H1 (cell line): ENCODE data around the gene LYRM4. TPM values are rescaled to one million over a fixed set of nuclear protein-coding genes. Genes with fewer than 3 reads are reported as not detected.

Source experiments
- CBX8 ChIP-seq: fragments of 300-800, 300-1000 bp; sonication (generic); IDR thresholded peaks from 2 replicates; pipeline ENCODE4 v1.7.1; 2016; ENCODE audit warnings: low read depth, low read length, borderline replicate concordance
- NANOG ChIP-seq: IDR thresholded peaks from 2 replicates; pipeline ENCODE4 v1.6.1; 2011; ENCODE audit warnings: low read length, low read depth, mild to moderate bottlenecking, inconsistent platforms; ENCODE audit not compliant: insufficient read depth, poor library complexity, severe bottlenecking
- POLR2AphosphoS5 ChIP-seq: IDR thresholded peaks from 2 replicates; pipeline ENCODE4 v1.6.1; 2011; ENCODE audit warnings: low read depth, low read length
- YY1 ChIP-seq: IDR thresholded peaks from 2 replicates; pipeline ENCODE4 v1.6.1; 2011; ENCODE audit warnings: low read depth, mild to moderate bottlenecking, low read length
- polyA plus RNA-seq, 7 experiments: library from polyadenylated mRNA; depleted of rRNA in 3 of 7; stranded (reverse) in 5 of 7; unstranded in 2 of 7; fragments of >200 nt in 5 of 7; fragments of 200-250 nt in 2 of 7; gene quantifications; 1 replicate in 5 of 7; 2 replicates in 1 of 7; 4 replicates in 1 of 7; pipeline versions ENCODE4 v1.2.1 to v1.2.3, GENCODE V29; 2011 to 2013; ENCODE audit warnings: missing spikeins in 2 of 7, mixed read lengths in 2 of 7
- total RNA-seq: library from RNA; stranded (reverse); fragmentation: NEBNext Ultra II Directional; extraction: Animal tissue kit (Norgen Biotek cat#: 25700); gene quantifications from 2 replicates; pipeline ENCODE4 v1.2.1, GENCODE V29; 2021
- TF ChIP-seq, protein P1 (sequence below): fragments of 300-600 bp; sonication (generic); IDR thresholded peaks from 2 replicates; pipeline ENCODE4 v1.7.1; 2012; ENCODE audit warnings: low read length, moderate library complexity, mild to moderate bottlenecking, inconsistent platforms; ENCODE audit not compliant: insufficient replicate concordance

The LYRM4 gene
- total and polyA plus RNA-seq, 2 of the 8 experiments (the other 6 are each of a cell fraction or from before 2014, with no cell fraction given), result 56.6 to 62.8 TPM

DNA sequence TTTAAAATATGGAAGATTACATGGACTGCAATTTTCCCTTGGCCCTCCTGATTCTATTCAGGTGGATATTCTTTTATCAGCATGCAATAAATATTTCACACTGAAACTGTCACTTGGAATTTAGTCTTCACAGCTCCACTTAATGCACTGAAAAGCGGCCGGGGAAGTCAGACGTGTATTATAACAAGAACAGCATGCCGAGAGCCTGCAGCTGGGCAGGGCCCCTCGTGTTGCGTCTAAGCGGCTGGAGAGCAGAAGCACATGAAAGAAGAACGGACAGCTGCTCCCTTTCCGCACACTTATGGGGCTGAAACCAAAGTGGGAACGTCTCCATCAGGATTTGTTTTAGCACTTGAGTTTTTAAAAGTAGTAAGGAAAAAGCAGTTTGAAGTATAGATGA, 57.2 kb downstream of the LYRM4 start (continued):
- TF ChIP-seq, protein P1, sequence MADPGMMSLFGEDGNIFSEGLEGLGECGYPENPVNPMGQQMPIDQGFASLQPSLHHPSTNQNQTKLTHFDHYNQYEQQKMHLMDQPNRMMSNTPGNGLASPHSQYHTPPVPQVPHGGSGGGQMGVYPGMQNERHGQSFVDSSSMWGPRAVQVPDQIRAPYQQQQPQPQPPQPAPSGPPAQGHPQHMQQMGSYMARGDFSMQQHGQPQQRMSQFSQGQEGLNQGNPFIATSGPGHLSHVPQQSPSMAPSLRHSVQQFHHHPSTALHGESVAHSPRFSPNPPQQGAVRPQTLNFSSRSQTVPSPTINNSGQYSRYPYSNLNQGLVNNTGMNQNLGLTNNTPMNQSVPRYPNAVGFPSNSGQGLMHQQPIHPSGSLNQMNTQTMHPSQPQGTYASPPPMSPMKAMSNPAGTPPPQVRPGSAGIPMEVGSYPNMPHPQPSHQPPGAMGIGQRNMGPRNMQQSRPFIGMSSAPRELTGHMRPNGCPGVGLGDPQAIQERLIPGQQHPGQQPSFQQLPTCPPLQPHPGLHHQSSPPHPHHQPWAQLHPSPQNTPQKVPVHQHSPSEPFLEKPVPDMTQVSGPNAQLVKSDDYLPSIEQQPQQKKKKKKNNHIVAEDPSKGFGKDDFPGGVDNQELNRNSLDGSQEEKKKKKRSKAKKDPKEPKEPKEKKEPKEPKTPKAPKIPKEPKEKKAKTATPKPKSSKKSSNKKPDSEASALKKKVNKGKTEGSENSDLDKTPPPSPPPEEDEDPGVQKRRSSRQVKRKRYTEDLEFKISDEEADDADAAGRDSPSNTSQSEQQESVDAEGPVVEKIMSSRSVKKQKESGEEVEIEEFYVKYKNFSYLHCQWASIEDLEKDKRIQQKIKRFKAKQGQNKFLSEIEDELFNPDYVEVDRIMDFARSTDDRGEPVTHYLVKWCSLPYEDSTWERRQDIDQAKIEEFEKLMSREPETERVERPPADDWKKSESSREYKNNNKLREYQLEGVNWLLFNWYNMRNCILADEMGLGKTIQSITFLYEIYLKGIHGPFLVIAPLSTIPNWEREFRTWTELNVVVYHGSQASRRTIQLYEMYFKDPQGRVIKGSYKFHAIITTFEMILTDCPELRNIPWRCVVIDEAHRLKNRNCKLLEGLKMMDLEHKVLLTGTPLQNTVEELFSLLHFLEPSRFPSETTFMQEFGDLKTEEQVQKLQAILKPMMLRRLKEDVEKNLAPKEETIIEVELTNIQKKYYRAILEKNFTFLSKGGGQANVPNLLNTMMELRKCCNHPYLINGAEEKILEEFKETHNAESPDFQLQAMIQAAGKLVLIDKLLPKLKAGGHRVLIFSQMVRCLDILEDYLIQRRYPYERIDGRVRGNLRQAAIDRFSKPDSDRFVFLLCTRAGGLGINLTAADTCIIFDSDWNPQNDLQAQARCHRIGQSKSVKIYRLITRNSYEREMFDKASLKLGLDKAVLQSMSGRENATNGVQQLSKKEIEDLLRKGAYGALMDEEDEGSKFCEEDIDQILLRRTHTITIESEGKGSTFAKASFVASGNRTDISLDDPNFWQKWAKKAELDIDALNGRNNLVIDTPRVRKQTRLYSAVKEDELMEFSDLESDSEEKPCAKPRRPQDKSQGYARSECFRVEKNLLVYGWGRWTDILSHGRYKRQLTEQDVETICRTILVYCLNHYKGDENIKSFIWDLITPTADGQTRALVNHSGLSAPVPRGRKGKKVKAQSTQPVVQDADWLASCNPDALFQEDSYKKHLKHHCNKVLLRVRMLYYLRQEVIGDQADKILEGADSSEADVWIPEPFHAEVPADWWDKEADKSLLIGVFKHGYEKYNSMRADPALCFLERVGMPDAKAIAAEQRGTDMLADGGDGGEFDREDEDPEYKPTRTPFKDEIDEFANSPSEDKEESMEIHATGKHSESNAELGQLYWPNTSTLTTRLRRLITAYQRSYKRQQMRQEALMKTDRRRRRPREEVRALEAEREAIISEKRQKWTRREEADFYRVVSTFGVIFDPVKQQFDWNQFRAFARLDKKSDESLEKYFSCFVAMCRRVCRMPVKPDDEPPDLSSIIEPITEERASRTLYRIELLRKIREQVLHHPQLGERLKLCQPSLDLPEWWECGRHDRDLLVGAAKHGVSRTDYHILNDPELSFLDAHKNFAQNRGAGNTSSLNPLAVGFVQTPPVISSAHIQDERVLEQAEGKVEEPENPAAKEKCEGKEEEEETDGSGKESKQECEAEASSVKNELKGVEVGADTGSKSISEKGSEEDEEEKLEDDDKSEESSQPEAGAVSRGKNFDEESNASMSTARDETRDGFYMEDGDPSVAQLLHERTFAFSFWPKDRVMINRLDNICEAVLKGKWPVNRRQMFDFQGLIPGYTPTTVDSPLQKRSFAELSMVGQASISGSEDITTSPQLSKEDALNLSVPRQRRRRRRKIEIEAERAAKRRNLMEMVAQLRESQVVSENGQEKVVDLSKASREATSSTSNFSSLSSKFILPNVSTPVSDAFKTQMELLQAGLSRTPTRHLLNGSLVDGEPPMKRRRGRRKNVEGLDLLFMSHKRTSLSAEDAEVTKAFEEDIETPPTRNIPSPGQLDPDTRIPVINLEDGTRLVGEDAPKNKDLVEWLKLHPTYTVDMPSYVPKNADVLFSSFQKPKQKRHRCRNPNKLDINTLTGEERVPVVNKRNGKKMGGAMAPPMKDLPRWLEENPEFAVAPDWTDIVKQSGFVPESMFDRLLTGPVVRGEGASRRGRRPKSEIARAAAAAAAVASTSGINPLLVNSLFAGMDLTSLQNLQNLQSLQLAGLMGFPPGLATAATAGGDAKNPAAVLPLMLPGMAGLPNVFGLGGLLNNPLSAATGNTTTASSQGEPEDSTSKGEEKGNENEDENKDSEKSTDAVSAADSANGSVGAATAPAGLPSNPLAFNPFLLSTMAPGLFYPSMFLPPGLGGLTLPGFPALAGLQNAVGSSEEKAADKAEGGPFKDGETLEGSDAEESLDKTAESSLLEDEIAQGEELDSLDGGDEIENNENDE, result no peak
- TF ChIP-seq CBX8 (no peak), YY1 (no peak), POLR2AphosphoS5 (no peak), NANOG (no peak)
